Measurements from ENCODE around the gene RAB8B.

Gene RAB8B

DNA sequence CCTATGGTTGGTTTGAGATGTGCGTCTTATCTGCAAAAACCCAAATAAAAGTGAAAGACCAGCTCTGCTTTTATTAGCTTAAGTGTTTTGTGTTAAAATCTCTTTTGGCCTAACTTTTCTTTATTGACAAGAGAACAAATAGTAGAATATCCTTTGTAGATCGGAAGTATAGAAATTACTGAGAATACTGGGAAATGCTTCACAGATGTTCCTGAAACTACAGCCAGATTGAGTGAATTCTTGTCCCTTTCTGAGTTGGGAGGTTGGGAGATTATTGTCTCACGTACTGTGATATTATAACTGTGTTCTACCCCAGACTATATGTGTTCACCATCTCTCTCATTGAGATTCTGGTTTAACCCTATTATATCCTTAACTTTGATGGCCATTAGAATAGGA lies 21.7 kb downstream of the RAB8B start:
- in situ Hi-C loops (cut with MboI; ENCODE audit: low sequenced_read_pairs, unreplicated experiment): no loop called here
- TF ChIP-seq CTCF (IDR thresholded peaks at IDR 0.05; ENCODE audit: borderline replicate concordance, control extremely low read depth, extremely low read depth, insufficient read depth, missing control alignments): no peak
- no peak for DNase-seq (ENCODE audit: low spot score)

GRCh38 chr15:63211549-63211948 lies 22.1 kb downstream of the RAB8B start:
- in situ Hi-C loops (cut with MboI; ENCODE audit: low sequenced_read_pairs, unreplicated experiment): no loop called here
- DNase-seq (ENCODE audit: low spot score): no peak
- TF ChIP-seq CTCF (IDR thresholded peaks at IDR 0.05; ENCODE audit: borderline replicate concordance, control extremely low read depth, extremely low read depth, insufficient read depth, missing control alignments): no peak

DNA sequence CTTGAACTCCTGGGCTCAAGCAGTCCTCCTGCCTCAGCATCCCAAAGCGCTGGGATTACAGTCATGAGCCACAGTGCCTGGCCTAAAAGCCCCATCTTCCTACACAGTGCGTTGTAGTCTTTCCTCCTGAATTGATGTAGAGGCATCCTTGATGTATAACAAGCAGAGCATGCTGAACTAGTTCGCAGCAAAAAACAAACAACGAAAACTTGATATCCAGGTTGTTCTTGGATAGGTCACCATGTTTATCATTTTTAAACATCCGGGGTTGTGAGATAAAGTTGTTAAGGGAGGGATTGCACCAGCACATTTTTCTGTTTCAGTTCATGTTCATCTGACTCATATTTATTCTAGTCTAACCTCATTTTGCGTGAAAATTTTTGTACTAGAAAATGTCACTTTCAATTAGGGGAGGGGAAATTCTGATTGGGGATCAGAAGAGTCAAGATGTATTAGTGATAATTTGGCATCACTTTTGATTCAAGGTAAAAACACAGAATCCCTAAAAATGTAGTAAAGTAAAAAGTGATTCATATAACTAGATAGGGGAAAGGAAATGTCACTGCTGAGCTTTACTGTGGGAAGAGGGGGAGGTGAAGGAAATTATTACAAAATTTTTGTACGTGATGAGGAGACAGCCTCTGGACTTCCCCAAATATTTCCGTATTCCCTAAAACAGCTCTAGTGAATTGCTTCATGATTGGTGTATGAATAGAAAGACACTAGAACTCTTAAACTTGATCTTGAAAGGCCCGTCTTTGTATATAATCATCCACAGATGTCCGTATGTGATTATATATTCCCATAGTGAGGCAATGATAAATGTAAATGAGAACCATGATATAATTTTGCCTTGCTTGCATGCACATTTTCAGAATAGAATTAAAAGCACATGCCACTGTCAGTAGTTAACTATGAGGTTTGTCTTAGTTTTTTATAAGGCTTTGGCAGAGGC lies 22.9 kb downstream of the RAB8B start:
- in situ Hi-C loops (cut with MboI; ENCODE audit: low sequenced_read_pairs, unreplicated experiment): no loop called here
- DNase-seq (ENCODE audit: low spot score): peak; percentile 51
- TF ChIP-seq CTCF (IDR thresholded peaks at IDR 0.05; ENCODE audit: borderline replicate concordance, control extremely low read depth, extremely low read depth, insufficient read depth, missing control alignments): no peak

- in situ Hi-C loops (cut with MboI; ENCODE audit: low sequenced_read_pairs, unreplicated experiment): no loop called here
- no peak for DNase-seq (ENCODE audit: low spot score)
- no peak for TF ChIP-seq CTCF (IDR thresholded peaks at IDR 0.05; ENCODE audit: borderline replicate concordance, control extremely low read depth, extremely low read depth, insufficient read depth, missing control alignments)
Measured at GRCh38 chr15:63218100-63218808, 28.8 kb downstream of the RAB8B start.

DNA sequence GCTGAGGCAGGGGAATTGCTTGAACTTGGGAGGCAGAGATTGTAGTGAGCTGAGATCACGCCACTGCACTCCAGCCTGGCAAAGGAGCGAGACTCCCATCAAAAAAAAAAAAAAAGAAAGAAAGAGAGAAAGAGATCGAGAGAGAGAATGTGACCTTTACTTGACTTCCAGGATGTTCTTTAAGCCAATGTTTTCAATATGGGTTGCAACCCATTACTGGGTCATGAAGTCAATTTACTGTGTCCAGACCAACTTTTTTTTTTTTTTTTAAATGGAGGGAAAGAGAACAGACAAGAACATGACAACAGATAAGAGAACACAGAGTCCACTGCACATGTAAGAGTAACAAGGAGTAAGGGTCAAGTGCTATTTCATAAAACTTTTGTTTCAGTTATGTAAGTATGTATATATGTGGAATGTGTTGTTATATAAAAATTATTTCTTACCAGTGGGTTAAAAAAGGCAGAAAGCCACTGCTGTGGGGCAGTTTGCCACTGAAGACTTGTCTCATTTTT lies 29.8 kb downstream of the RAB8B start:
- TF ChIP-seq CTCF (IDR thresholded peaks at IDR 0.05; ENCODE audit: borderline replicate concordance, control extremely low read depth, extremely low read depth, insufficient read depth, missing control alignments): no peak
- in situ Hi-C loops (cut with MboI; ENCODE audit: low sequenced_read_pairs, unreplicated experiment): no loop called here
- DNase-seq (ENCODE audit: low spot score): no peak

GRCh38 chr15:63221346-63221745 lies 31.9 kb downstream of the RAB8B start:
- DNase-seq (ENCODE audit: low spot score): no peak
- in situ Hi-C loops (cut with MboI; ENCODE audit: low sequenced_read_pairs, unreplicated experiment): no loop called here

More at GRCh38 chr15:63221346-63221745, 31.9 kb downstream of the RAB8B start:
- TF ChIP-seq CTCF (IDR thresholded peaks at IDR 0.05; ENCODE audit: borderline replicate concordance, control extremely low read depth, extremely low read depth, insufficient read depth, missing control alignments): no peak

Measured in GM13976 (cell line).